ENCODE measurements around the gene FDXR. TPM values are rescaled to one million over a fixed set of nuclear protein-coding genes. Genes with fewer than 3 reads are reported as not detected.
"Not testable (repeated sequence)": the region's sequence is repeated elsewhere in the genome, so short reads cannot be mapped to it uniquely, and the experiment has no call there.

The FDXR gene
- total RNA-seq, 1 donor from 2014 or later: 9.0 TPM

DNA sequence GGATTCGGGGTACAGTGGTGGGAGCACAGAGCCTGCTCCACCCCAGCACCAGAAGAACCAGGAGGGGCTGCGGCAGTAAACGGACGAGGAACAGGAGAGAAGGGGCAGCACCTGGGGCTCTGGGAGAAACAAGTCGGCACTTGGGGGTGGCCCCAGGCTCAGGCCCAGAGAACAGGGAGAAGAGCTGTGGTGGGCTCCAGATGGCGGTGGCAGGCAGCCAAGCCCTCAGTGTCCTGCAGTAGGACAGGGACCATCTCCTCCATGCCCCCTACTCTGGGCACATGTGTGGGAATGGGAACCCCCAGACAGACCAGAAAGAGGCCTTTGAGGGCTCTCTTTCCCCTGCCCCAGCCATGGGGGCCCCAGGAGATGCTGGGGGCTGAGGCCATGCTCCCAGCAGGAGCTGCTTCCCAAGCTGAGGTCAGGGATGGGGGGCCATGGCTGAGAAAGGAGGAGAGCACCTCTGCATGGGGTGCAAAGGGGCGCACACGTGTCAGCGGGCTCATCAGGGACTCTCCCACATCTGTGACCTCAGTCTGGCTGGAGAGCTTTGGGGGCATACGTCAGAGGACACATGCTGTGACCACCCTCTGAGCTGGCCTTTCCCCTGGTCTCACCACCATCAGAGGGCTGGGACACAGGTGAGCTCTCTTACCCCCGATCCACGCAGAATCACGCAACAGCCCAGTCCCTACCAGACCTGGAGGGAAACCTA, 43.5 kb upstream of the FDXR start:
- H3K27ac Mint-ChIP-seq (ENCODE audit: unreplicated experiment): no peak overlapping the region
- H3K27me3 Mint-ChIP-seq (ENCODE audit: low read depth): peaks cover 18% of the 10 kb centered on the region
- TF ChIP-seq, protein P1, sequence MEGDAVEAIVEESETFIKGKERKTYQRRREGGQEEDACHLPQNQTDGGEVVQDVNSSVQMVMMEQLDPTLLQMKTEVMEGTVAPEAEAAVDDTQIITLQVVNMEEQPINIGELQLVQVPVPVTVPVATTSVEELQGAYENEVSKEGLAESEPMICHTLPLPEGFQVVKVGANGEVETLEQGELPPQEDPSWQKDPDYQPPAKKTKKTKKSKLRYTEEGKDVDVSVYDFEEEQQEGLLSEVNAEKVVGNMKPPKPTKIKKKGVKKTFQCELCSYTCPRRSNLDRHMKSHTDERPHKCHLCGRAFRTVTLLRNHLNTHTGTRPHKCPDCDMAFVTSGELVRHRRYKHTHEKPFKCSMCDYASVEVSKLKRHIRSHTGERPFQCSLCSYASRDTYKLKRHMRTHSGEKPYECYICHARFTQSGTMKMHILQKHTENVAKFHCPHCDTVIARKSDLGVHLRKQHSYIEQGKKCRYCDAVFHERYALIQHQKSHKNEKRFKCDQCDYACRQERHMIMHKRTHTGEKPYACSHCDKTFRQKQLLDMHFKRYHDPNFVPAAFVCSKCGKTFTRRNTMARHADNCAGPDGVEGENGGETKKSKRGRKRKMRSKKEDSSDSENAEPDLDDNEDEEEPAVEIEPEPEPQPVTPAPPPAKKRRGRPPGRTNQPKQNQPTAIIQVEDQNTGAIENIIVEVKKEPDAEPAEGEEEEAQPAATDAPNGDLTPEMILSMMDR (IDR thresholded peaks at IDR 0.05): no peak
- H3K36me3 Mint-ChIP-seq (ENCODE audit: low read depth): no peaks in the 10 kb centered on the region
- H3K4me1 Mint-ChIP-seq (ENCODE audit: low read depth): no peaks in the 10 kb centered on the region
- H3K4me3 Mint-ChIP-seq (ENCODE audit: unreplicated experiment): no peak overlapping the region
- H3K9me3 Mint-ChIP-seq (ENCODE audit: low read depth): no peaks in the 10 kb centered on the region
- DNase-seq (ENCODE audit: low spot score): no peak

DNA sequence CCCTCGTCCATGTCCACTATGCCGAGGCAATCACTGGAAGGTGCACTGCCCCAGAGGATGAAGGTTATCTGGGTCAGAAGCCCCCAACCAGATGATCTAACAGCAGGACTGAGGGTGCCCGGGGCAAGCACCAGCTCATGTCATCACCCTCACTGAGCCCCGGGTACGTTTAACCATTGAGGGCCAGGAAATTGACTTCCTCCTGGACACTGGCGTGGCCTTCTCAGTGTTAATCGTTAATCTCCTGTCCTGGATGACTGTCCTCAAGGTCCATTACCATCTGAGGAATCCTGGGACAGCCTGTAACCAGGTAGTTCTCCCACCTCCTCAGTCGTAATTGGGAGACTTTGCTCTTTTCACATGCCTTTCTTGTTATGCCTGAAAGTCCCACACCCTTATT, 38.6 kb upstream of the FDXR start:
- H3K4me3 Mint-ChIP-seq (ENCODE audit: unreplicated experiment); H3K36me3 Mint-ChIP-seq (ENCODE audit: low read depth); H3K4me1 Mint-ChIP-seq (ENCODE audit: low read depth): not testable (repeated sequence)

DNA sequence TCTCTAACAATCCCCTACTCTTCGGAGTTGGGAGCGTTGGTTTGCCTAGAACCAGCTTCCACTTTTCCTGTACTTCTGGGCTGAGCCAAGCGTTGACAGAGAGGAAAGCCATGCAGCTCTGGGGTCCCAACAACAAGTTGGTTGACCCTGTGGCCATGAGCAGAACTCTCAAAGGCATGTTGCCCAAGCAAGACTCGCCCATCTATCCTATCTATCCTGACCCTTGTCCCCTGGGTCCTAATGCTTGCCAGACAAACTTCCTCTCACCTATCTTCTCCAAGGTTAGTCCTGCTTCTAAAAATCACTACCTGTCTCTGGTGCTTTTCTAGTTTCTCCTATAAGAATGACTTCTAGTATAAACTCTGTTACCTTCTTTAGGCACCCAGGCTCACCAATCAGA, 36.3 kb upstream of the FDXR start:
- not testable (repeated sequence) for H3K4me3 Mint-ChIP-seq (ENCODE audit: unreplicated experiment); H3K4me1 Mint-ChIP-seq (ENCODE audit: low read depth); H3K27ac Mint-ChIP-seq (ENCODE audit: unreplicated experiment); H3K36me3 Mint-ChIP-seq (ENCODE audit: low read depth); DNase-seq (ENCODE audit: low spot score); H3K9me3 Mint-ChIP-seq (ENCODE audit: low read depth)
- H3K27me3 Mint-ChIP-seq (ENCODE audit: low read depth): peaks cover 36% of the 10 kb centered on the region

More for the DNA sequence above, 38.6 kb upstream of the FDXR start:
- H3K9me3 Mint-ChIP-seq (ENCODE audit: low read depth); H3K27ac Mint-ChIP-seq (ENCODE audit: unreplicated experiment); DNase-seq (ENCODE audit: low spot score): not testable (repeated sequence)
- H3K27me3 Mint-ChIP-seq (ENCODE audit: low read depth): peaks cover 31% of the 10 kb centered on the region

DNA sequence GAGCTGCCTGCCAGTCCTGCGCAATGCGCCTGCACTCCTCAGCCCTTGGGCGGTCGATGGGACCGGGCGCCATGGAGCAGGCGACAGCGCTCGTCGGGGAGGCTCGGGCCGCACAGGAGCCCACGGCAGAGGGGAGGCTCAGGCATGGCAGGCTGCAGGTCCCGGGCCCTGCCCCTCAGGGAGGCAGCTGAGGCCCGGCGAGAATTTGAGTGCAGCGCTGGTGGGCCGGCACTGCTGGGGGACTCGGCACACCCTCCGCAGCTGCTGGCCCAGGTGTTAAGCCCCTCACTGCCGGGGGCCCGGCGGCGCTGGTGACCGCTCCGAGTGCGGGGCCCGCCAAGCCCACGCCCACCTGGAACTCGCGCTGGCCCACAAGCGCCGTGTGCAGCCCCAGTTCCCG, 34.2 kb upstream of the FDXR start:
- Mint-ChIP-seq H3K9me3 (ENCODE audit: low read depth) (no peaks in the 10 kb centered on the region), H3K4me1 (ENCODE audit: low read depth) (no peaks in the 10 kb centered on the region), H3K36me3 (ENCODE audit: low read depth) (no peaks in the 10 kb centered on the region), H3K27ac (ENCODE audit: unreplicated experiment) (no peak overlapping the region), H3K4me3 (ENCODE audit: unreplicated experiment) (no peak overlapping the region), H3K27me3 (ENCODE audit: low read depth) (peaks cover 39% of the 10 kb centered on the region)
- TF ChIP-seq, protein P1 (IDR thresholded peaks at IDR 0.05): no peak
- no peak for DNase-seq (ENCODE audit: low spot score)

- peaks cover 42% of the 10 kb centered on the region for H3K27me3 Mint-ChIP-seq (ENCODE audit: low read depth)
- not testable (repeated sequence) for H3K36me3 Mint-ChIP-seq (ENCODE audit: low read depth); H3K4me3 Mint-ChIP-seq (ENCODE audit: unreplicated experiment); H3K27ac Mint-ChIP-seq (ENCODE audit: unreplicated experiment); H3K9me3 Mint-ChIP-seq (ENCODE audit: low read depth); DNase-seq (ENCODE audit: low spot score); H3K4me1 Mint-ChIP-seq (ENCODE audit: low read depth)
These were observed 33.5 kb upstream of the FDXR start for GRCh38 chr17:74906214-74906793.

GRCh38 chr17:74904687-74905409, 32.1 kb upstream of the FDXR start:
- H3K27me3 Mint-ChIP-seq (ENCODE audit: low read depth): peaks cover 40% of the 10 kb centered on the region
- no peak overlapping the region for H3K27ac Mint-ChIP-seq (ENCODE audit: unreplicated experiment)
- H3K4me1 Mint-ChIP-seq (ENCODE audit: low read depth): no peaks in the 10 kb centered on the region
- H3K36me3 Mint-ChIP-seq (ENCODE audit: low read depth): no peaks in the 10 kb centered on the region
- DNase-seq (ENCODE audit: low spot score): no peak
- TF ChIP-seq, protein P1 (IDR thresholded peaks at IDR 0.05): no peak
- no peaks in the 10 kb centered on the region for H3K9me3 Mint-ChIP-seq (ENCODE audit: low read depth)
- H3K4me3 Mint-ChIP-seq (ENCODE audit: unreplicated experiment): no peak overlapping the region
